Dedifferentiated amniotic fluid mesenchymal stem cell (primary cell): Measurements from ENCODE around the gene SPDYE4.
"Not testable (repeated sequence)": the region's sequence is repeated elsewhere in the genome, so short reads cannot be mapped to it uniquely, and the experiment has no call there.

Experiments used
- DNase-seq: peaks from one replicate; pipeline ENCODE4 v3.0.0-alpha.2; 2016; ENCODE audit errors: extremely low spot score

SPDYE4 gene, protein sequence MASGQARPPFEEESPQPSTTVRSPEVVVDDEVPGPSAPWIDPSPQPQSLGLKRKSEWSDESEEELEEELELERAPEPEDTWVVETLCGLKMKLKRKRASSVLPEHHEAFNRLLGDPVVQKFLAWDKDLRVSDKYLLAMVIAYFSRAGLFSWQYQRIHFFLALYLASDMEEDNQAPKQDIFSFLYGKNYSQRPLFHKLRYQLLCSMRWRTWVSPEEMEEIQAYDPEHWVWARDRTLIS

DNA sequence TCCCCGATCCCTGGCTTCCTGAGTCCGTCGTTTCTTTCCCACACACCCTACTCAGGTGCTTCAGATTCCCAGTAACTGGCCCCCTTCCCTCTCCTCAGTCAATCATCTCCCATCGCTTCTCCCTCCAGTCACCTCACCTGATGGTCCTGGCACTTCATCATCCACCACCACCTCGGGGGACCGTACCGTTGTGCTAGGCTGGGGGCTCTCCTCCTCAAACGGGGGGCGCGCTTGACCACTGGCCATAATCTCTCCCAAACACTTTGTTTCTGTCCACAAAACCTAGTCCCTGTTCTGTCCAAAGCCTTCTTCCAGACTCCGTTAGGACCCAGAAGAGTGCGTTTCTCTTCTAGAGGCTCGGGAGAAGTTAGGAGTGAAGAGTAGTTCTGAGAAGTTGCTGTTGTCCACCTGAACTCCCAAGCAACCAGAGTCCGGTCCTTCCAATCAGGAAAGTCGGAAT, at the start of gene SPDYE4:
SPDYE4 (minus strand) TSS at position 410 of the 460 bp plus-strand sequence; CDS start at position 246, 164 bp downstream.
- no peak for DNase-seq

DNA sequence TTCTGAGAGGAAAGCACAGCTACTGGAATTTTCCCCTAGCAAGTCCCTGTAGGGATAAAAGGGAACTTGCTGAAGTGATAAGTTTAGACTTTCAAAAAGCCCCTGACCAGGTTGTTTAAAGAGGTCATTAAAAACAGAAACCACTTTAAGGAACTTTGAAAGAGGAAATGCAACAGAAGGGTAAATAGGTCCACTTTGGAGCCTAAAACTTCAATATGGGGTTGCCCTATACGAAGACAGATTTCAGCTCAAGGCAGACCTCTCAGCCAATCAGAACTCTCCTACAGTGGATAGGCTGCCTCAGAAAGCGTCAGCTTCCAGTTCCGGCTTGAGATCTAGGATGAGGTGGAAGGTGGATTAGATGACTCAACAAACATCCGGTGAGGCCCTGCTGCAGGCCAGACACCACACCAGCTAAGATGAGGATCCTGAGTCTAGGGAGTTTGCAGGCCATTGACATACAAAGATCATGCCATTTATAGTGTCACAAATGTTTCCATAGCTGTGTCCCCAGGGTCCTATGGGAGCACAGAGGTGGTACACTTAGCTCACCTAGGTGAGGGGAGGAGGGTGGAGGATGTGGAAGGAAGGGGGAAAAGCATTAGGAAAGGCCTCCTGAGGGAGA, 48.7 kb upstream of the SPDYE4 start:
- DNase-seq, result no peak

DNA sequence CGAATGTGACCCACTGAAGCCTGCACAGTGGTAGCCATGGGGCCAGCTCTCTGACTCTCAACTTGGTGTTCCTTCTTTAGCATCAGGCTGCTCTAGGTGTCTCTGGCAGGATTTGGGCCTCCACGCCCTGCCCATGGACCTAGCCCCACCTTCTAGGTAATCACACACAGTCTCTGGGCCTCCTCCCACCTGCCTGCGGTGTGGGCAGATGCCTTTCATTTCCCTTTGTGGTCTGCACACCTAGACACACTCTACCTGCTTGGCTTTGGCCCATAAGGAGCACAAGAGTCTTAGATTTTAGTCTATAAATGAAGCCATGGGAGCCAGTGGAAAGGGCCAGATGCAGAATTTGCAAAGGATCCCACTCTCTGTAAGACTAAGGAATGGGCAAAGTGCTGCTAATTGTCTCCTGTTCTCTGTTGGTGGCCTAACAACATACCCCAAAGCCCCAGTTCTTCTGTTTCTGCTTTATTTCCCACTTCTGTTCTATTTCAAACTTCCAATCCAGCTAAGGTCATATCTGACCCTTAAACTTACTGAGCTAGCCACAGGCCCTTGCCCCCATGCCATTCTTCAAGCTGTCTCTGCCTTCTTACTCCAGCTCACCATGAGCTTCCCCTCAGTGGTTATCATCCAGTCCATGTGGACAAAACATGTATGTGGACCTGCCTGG, 48.0 kb upstream of the SPDYE4 start:
- no peak for DNase-seq

DNA sequence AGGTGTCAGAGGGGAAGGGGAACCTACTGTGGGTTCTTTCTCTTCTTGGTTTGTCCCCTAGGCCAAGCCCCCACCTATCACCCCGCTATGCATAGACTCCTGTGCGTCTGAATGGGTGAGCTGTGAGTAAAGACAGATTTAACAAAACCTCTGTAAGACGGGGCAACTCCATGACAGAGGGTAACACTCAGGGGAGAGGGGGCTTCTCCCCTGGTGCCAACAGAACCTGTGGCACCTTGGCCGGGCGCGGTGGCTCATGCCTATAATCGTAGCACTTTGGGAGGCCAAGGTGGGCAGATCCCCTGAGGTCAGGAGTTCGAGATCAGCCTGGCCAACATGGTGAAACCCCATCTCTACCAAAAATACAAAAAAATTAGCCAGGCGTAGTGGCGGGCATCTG, 47.0 kb upstream of the SPDYE4 start:
- DNase-seq, result not testable (repeated sequence)

DNA sequence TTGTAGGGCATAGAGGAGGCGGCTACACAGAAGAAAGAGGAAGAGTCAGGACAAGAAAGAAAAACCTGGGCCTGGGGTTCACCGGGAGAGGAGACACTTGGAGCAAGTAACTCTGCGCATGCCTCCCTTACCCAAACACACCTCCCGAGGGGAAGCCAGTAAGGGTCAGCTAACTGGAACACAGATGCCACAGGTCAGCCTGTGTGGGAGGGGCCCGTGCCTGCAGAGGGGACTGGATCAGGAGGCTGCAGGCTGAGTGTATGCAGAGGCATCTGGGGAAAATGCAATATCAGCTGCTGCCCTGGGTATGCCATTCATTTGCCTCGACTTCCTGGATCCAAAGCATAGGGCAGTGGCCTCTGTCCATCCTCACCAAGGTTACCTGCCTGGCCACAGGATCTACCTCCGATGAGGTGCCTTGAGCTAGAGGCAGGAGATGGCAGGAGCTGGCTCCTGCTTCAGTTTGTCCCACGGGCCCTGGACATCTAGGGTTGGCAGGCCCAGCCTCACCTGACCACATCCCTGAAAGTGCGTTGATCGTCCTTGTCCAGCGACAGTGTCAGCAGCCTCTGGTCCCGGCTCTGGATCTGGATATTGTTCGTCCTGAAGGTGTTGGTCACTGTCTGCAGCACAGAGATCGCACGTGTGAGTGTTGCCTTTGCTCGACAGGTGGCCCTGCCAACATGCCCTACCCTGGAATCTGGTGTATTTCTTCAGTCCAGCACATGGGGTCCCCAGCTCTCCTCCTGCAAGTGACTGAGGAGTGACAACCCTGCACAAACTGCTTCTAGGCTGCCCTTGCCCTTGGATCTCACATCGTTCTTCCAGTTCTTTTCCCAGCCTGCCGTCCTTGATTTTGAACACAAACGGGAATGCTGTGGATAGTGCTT, 45.4 kb upstream of the SPDYE4 start:
- DNase-seq, result no peak

DNA sequence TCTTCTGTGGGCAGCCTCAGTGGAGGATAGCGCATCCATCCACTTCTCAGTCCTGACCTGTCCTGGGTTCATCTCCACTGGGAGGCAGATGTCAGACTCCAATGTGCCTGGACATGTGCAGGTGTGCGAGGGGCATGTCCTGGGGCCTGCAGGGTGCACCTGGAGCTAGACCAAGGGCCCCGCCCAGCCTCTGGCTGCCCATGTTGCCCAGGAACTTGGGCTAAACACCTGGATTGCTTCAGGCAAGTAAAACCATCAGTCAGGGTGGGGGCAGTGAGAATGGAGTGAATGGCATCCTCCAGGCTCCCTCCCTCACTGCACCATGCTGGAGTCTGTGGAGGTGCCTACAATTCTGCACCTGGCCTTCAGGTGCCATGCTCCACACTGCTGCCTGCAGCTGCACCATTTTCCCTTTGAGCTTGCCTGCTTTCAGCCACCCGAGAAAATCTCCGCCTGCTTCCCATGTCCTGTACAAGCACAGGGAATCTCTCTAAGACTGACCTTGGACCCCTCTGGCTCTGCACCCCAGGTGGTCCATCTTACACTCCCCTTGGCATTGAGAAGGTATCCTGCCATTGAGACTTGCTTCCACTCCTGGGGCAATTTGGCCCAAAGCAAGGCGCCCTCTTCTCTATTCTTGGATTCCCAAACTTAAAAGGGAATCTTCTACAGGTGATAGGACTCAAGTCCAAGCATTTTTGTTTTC, 42.9 kb upstream of the SPDYE4 start:
- no peak for DNase-seq

DNA sequence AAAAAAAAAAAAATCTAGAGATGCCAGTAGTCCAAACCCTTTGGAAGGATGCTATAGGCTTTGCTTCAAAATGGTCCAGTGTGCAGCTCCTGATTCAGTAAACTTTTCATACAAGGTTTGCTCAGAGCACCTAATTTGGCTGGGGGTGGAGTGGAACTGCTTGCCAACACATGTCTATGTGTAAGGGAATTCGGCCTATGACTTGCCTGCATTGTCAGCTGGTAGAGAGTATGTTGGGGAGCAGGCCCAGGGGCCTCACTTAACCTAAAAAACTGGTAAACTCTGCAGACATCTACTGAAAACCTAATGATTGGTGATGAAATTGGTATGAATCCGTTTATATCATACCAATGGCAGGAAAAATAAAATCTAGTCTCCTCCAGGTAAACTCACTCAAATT, 42.3 kb upstream of the SPDYE4 start:
- DNase-seq, result no peak

DNA sequence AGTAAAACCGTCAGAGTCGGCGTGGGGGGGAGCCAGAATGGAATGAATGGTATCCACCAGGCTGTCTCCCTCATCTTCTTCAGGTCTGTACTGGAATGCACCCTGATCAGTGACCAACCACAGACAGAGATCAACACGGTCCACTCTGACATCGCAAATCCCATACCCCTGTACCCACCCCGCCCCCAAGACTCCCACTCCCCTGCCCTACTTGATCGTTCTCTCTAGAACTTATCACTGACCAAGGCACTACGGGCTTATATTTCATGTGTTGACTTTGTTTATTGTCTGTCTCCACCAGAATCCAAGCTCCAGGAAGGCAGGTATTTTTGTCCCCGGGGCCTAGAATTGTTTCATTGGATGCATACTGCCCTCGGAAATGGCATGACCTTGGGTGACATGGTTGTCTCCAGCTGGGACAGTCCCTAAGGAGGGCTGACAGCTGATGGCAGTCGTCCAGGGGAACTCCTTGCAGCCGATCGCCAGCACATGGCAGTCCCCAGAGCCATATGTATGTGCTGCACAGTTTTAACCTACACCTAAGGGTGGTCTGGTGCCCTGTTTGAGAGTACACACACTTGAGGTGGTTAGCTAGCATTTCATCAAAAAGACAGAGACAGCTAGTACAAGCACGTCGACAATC, 41.3 kb upstream of the SPDYE4 start:
- no peak for DNase-seq

DNA sequence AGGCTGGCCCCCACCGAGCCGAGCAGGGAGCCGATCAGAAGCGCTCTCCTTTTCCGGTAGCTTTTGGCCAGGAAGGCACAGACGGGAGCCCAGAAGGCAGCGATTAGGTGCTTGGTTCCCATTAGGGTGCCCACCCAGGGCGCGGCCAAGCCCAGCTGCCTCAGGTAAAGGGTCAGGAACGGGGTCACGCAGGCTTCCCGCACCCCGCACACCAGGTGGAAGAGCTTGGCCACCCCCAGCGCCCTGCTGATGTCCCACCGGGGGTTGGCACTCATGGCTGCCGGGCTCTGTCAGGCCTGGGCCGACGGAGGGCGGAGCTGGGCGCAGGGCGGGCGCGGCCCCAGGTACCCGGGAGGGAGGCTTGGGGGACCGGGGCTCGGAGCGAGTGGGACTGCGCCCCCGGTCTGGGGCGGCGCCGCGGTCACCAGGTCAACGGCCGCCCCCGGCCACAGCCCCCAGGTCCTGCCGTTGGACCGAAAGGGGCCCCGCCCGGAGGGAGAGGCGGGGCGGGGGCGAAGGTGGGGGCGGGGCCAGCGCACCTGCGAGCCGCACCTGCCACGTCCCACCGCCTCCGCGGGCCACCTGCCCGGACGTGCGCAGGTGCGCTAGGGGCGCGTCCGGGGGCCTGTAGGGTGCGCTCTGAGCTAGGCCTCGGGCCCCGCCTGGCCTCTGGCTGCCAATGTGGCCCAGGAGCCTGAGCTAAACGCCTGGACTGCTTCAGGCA, 40.7 kb upstream of the SPDYE4 start, which contains the start of gene MFSD6L:
MFSD6L (minus strand) TSS at position 520 of the 724 bp plus-strand sequence; CDS start at position 275, 245 bp downstream.
- DNase-seq, result no peak

DNA sequence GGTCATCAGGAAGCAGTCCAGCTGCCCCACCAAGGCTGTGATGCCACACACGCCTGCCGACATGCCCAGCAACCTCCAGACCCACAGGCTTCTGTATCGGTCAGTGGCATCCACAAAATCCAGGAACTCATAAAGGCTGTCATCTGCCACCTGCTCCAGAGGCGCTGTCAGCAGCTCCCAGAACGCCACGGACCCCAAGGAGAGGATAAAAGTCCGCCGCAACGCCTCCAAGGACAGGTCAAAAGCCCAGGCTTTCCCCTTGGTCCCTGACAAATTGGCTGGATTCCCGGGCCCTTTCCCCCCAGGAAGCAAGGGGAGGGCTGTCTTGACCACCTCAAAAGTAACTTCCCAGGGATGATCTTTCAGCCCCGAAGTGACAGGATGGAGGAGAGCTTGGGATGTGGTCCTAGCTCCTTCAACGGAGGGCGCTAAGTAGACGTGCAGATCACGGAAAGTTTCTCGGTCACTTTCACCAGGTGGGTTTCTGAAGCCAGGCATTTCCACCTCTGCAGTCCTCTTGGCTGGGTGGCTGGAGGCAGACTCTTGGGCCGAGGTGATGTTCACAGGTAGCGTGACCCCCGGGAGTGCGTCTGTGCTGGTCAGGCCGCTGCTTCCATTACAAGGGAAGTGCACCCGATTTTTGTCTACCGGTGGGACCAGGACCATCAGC, 40.0 kb upstream of the SPDYE4 start:
- no peak for DNase-seq

DNA sequence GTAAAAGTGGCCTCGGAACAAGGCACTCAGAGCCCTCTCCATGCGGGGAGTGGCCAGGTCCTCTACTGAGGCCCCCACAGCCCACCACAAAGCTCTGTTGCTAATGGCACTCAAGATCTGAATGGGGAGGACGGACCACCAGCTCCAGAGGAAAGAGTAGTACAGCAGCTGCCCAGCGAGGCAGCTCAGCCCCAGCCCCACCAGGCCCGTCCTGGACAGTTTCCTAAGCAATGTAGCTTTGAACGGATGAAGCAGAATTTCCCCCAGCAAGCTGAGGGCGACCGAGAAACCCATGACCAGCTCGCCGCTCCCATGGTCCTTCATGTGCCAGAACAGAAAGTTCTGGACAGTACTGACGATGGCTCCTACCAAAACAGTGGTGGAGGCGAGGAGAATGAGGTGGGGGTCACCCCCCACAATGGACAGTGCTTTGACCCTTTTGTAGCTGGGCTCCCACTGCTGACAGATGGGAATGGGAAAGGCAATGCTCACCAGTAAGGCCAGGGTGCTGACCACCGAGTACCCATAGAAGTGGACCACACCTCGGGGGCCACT, 39.4 kb upstream of the SPDYE4 start:
- no peak for DNase-seq

DNA sequence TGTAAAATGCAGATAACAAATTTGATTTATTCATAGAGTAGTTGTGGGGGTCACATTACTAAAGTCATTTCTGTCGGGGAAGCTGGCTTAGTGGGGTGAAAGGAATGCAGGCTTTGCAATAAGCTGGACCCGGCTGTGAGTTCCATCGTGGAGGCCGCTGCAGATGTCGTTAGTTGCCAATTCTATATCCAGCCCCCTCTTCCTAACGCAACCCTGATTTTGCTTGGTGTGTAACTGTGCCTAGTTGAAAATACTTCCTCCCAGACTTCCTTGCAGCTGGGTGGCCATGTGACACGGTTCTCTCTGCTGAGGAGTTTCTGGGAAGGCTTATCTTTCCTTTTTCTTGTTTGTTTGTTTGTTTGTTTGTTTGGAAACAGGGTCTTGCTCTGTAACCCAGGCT, 36.3 kb upstream of the SPDYE4 start:
- no peak for DNase-seq

DNA sequence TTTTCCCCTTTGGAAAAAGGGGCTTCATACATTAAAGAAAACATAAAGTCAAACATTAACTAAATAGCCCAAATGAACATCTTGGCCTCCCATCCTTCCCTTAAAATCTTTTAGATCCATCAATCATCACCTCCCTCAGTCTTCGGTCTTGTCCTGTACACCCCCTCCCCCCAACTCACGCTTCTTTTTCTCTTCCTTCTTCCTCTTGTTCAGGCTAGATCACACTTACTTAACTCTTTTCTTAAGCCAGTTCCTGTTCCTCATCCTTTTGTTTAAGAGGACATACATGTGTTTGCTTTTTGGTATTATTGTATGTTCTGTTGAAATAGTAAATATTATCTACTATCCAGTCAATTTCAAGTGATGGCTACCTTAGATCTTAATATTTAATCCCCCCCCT, 35.3 kb upstream of the SPDYE4 start:
- no peak for DNase-seq

DNA sequence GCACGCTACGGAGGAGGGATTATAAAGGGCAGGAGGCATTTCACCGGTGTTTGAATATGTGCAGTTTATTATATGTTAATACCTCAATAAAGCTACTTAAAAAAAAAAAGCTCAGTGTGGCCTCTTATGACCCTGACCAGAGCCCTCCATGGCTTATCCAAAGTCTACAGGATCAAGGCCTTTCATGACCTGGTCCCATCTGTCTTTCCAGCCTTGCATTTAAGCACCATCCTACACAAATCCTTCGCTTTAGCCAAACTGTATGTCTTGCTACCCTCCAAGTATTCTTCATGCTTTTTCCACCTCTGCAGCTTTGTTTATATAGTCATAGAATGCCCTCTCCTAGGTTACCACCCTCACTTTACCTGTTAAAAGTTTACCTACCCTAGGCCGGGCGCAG, 34.3 kb upstream of the SPDYE4 start:
- DNase-seq, result no peak

DNA sequence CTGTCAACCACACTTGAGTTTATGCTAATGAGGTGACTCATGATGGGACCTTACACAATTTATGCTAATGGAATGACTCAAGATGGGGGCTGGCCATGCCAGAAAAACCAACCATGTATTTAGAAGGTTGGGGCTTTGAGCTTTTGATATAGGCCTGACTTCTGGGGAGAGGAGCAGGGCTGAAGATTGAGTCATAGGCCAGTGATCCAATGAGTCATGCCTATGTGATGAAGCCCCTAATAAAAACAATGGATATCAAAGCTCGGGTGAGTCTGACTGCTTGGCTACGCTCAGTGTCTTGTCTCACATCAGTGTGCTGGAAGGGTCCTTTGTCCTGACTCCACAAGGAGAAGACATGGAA, 33.5 kb upstream of the SPDYE4 start:
- no peak for DNase-seq

DNA sequence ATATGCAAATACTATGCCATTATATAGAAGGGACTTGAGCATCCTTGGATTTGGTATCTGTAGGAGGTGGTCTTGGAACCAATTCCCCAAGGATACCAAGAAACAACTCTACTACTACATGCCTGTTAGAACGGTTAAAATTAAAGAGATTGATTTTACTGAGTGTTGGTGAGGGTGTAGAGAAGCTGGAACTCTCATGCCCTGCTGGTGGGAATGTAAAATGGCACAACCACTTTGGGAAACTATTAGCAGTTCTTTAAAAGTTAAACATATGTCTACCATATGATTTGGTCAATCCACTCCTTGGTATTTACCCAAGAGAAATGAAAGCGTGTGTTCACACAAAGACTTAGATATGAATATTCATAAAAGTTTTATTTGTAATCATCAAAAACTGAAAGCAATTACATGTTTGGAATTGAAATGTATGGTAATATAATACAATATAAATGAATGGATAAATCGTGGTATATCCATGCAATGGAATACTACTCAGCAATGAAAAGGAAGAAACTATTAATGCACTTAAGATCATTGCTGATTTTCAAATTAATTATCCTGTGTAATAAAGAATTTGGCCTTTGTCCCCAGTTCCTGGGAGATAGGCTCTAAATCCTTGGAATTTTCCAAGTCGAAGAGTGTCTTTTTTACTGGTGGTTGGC, 33.0 kb upstream of the SPDYE4 start:
- DNase-seq, result no peak

DNA sequence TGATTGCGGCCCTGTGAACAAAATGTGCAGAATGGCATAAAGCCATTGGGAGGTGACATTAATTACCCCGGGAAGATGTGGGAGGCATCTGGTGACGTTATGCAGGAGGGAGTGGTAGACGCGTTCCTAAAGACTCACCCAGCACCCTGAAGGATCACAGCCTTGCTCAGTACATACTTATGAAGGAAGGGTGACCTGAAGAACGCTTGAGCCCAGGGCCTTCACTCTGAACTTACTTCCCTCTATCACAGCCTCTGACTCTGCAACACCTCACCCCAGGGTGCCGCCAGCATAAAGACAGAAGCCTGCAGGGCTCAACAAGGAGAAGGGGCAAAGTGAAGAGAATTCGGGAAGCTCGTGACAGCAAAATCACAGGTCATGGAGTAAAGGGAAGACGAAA, 31.4 kb upstream of the SPDYE4 start:
- no peak for DNase-seq

DNA sequence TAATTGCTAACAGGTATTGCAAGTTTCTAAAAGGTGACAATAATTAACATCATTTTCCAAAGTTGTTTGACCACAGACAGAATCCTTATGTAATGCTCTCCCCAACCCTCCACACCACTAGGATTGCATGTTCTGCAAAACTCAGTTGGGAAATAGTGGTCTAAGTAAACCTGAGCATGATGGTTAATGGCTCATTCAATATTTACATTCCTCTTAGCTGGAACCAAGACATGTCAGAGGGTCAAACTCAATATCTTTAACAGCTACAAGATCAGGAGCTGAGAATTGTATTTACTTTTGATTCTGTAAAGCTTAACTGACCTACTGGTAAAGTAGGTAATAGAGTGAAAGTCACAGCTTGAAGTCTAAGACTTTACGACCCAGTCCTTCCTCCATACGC, 30.7 kb upstream of the SPDYE4 start:
- no peak for DNase-seq
